Epithelial cell of proximal tubule (primary cell): ENCODE measurements around the gene ZDHHC19. TPM values are rescaled to one million over a fixed set of nuclear protein-coding genes. Genes with fewer than 3 reads are reported as not detected.

Experiments
- DNase-seq: peaks from one replicate; pipeline ENCODE4 v3.0.0-alpha.2; 2011; ENCODE audit warnings: low read depth
- H3K4me3 ChIP-seq: 2 replicates; pipeline ENCODE4 v1.5.1; 2011; ENCODE audit warnings: low read depth, mild to moderate bottlenecking, low read length
- total RNA-seq: library from RNA; depleted of rRNA; stranded (reverse); fragments of >200 nt; gene quantifications from 2 replicates; pipeline ENCODE4 v1.2.3, GENCODE V29; 2015
- TF ChIP-seq, protein P1 (sequence below): conservative IDR thresholded peaks from 2 replicates; pipeline ENCODE4 v1.5.1; 2012; ENCODE audit warnings: low read depth, mild to moderate bottlenecking, low read length

ZDHHC19 gene
- total RNA-seq, 1 donor from 2014 or later = not detected

DNA sequence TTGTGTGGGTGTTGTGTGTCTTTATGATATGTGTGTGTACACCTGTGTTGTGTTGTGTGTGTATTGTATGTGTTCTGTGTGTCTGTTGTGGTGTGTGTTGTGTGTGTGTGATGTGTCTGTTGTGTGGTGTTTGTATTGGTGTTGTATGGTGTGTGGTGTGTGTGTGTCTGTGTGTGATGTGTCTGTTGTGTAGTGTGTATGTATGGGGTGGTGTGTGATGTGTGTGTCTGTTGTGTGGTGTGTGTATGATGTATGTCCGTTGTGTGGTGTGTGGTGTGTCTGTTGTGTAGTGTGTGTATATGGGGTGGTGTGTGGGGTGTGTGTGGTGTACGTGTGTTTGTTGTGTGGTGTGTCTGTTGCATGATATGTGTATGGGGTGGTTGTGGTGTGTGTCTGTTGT, 46.6 kb downstream of the ZDHHC19 start:
- DNase-seq = no peak
- H3K4me3 ChIP-seq = no peak overlapping the region
- TF ChIP-seq, protein P1, sequence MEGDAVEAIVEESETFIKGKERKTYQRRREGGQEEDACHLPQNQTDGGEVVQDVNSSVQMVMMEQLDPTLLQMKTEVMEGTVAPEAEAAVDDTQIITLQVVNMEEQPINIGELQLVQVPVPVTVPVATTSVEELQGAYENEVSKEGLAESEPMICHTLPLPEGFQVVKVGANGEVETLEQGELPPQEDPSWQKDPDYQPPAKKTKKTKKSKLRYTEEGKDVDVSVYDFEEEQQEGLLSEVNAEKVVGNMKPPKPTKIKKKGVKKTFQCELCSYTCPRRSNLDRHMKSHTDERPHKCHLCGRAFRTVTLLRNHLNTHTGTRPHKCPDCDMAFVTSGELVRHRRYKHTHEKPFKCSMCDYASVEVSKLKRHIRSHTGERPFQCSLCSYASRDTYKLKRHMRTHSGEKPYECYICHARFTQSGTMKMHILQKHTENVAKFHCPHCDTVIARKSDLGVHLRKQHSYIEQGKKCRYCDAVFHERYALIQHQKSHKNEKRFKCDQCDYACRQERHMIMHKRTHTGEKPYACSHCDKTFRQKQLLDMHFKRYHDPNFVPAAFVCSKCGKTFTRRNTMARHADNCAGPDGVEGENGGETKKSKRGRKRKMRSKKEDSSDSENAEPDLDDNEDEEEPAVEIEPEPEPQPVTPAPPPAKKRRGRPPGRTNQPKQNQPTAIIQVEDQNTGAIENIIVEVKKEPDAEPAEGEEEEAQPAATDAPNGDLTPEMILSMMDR = no peak

DNA sequence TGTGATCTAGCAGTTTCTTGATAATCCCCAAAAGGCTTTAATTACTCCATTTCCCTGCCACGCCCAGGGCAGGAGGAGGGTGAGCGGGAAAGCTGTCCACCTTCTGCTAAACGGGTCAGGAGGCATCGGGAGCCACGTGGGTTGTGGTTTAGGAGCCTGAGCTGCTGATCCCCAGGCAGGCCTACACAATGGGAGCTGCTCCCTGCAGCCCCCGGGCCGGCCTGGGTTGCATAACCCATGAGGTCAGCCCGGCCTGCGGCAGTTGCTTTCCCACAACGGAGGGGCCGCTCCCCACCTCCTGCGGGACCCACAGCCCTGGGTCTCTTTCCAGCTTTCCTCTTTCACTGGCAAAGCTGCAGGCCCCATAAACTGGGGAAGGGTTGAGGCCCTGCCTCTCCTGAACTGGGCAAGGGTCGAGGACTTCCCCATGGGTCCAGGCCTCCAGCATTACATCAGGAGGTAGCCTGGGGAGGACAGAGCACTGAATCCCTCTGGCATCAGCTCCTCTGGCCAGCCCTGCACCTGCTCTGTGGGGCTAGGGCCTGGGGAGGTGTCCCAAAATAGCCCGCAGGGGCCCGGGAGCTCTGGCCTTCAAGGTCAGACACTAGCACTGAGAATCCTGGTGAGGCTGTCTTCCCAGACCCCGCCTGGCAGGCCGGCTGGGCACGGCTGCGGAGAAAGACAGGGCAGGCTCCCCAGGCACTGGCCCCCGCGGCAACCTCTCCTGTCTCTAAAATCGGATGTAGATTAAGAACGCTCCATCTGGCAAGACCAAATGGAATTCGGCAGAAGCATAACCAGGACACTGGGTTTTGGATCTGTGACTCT, 47.3 kb downstream of the ZDHHC19 start:
- no peak for DNase-seq
- TF ChIP-seq, protein P1 = no peak
- H3K4me3 ChIP-seq = no peak overlapping the region

DNA sequence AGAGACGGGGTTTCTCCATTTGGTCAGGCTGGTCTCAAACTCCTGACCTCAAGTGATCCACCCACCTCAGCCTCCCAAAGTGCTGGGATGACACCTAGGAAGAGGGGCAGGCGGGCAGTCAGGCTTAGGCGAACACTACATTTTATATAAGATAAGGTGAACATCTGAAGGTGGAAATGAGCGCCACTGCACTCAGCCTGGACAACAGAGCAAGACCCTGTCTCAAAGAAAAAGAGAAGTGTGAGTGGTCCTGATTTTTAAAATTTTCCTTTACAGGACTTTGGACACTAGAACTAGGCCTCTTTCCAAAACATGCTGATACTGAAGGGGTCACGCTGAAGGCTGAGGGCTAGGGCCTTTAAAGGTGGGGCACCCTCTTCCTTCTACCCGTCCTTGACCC, 48.0 kb downstream of the ZDHHC19 start:
- H3K4me3 ChIP-seq = no peak overlapping the region
- TF ChIP-seq, protein P1 = no peak
- no peak for DNase-seq

DNA sequence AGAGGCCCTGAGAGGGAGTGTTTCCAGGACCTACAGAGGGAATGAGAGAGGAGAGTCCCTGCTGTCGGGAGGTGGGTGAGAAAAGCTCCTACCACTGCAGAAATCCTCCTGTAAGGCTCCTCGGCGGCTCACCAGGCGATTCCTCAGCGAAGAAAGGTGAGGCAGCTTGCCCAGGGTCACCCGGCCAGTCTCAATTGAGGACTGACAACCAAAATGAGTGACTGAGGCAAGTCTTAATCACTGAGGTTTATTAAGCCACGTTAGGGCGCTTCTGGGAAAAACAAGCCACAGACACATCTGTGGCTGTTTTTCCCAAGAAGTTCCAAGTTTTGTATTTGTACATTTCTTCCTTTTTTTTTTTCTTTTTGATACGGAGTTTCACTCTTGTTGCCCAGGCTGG, 48.5 kb downstream of the ZDHHC19 start:
- H3K4me3 ChIP-seq = no peak overlapping the region
- TF ChIP-seq, protein P1 = no peak

DNA sequence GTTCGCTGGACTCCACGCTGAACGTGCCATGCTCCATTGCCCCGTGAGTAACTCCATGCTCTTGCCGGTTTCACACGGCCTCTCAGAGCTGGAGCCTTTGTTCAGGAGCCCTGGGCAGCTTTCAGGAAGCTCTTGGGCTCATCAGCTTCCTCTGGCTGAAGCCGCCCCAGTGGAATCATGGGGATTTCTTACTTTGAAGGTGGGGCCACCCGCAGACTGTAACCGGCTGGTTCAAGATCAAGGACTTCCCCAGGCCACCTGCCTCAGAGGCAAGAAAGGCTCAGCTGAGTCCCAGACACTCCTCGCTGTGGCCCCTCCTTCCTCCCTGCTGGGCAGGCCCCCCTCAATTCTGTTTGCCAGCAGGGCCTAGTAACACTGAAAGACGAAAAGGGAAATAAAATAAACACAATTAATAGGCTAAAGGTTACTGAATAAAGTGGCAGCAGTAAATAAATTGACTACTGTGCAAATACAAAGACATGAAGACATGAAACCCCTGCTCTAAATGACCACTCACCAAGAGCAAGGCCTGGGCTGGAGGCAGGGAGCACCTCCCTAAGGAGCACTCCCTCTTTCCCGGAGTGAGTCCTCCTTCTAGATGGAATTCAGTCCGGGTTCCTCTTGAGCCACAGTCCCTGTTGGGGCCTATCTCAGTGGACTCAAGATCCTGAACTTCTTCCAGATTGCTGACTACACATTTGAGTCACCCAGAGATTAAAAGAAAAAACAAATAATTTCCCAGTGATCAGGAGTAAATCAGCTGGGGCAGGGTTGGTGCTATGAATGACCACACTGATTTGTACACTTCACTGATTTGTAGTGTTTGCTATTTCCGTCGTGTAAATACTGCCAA, 51.0 kb downstream of the ZDHHC19 start:
- peak; percentile 74 for DNase-seq
- no peak overlapping the region for H3K4me3 ChIP-seq
- TF ChIP-seq, protein P1 = no peak

More for the DNA sequence above, 48.5 kb downstream of the ZDHHC19 start:
- DNase-seq = no peak

DNA sequence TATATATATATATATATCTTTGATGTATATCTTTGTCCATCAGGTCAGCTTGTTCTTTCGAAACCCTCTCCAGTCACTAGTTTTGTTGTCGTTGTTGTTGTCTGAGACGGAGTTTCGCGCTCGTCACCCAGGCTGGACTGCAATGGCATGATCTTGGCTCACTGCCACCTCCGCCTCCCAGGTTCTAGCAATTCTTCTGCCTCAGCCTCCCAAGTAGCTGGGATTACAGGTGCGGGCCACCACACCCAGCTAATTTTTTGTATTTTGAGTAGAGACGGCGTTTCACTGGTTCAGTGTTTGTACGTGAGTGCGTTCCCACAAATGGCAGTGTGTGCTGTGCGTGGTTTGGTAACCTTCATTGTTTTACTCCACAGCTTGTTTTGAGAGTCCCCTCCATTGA, 51.7 kb downstream of the ZDHHC19 start:
- TF ChIP-seq, protein P1 = no peak
- DNase-seq = no peak
- H3K4me3 ChIP-seq = no peak overlapping the region
